Thyroid gland (tissue), 4 donors: ENCODE measurements around the gene HSF2BP.
"Not testable (repeated sequence)": the region's sequence is repeated elsewhere in the genome, so short reads cannot be mapped to it uniquely, and the experiment has no call there.

Experiments used
- POLR2A ChIP-seq, 2 donors: fragments of 450-650 bp; IDR thresholded peaks; one replicate each; pipeline ENCODE4 v1.6.1; 2017; ENCODE audit warnings: antibody characterized with exemption in 2 of 2, mild to moderate bottlenecking in 2 of 2, moderate library complexity in 1 of 2
- TF ChIP-seq, protein P1 (sequence below), 6 experiments: fragments of 200-600 bp in 3 of 6; fragments of 450-650 bp in 3 of 6; sonication (generic) in 3 of 6; IDR thresholded peaks; one replicate each; pipeline ENCODE4 v1.5.1; 2016 to 2019; ENCODE audit warnings: antibody characterized with exemption in 6 of 6, mild to moderate bottlenecking in 2 of 6, inconsistent platforms in 1 of 6, moderate library complexity in 1 of 6

DNA sequence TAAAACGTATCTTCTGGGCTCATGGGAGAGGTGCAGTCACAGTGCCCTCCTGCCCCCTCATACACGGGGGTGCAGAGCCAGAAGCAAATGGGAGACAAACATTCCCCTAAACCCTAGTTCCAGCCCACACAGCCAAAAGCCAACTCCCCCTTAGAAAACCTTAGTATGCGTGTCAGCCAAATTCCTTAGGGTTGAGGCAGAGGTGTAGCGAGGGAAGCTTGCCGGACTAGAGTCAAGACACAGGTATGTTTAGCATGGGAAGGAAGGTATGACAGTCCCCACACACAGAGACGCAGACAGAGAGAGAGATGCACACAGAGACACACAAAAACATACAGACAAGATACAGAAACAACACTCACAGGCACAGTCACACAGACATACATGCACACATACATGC lies 141.6 kb downstream of the HSF2BP start:
- TF ChIP-seq, protein P1, sequence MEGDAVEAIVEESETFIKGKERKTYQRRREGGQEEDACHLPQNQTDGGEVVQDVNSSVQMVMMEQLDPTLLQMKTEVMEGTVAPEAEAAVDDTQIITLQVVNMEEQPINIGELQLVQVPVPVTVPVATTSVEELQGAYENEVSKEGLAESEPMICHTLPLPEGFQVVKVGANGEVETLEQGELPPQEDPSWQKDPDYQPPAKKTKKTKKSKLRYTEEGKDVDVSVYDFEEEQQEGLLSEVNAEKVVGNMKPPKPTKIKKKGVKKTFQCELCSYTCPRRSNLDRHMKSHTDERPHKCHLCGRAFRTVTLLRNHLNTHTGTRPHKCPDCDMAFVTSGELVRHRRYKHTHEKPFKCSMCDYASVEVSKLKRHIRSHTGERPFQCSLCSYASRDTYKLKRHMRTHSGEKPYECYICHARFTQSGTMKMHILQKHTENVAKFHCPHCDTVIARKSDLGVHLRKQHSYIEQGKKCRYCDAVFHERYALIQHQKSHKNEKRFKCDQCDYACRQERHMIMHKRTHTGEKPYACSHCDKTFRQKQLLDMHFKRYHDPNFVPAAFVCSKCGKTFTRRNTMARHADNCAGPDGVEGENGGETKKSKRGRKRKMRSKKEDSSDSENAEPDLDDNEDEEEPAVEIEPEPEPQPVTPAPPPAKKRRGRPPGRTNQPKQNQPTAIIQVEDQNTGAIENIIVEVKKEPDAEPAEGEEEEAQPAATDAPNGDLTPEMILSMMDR (IDR thresholded peaks at IDR 0.05), result not testable (repeated sequence)
- not testable (repeated sequence) for TF ChIP-seq POLR2A (IDR thresholded peaks at IDR 0.05)
